Fibroblast of pulmonary artery (primary cell): ENCODE data around the gene YOD1.
"Not testable (repeated sequence)": the region's sequence is repeated elsewhere in the genome, so short reads cannot be mapped to it uniquely, and the experiment has no call there.

Experiments used
- DNase-seq: peaks from one replicate; pipeline ENCODE4 v3.0.0-alpha.2; 2010; ENCODE audit warnings: low read depth
- H3K4me3 ChIP-seq: replicated peaks from 2 replicates; pipeline ENCODE4 v1.5.1; 2011; ENCODE audit warnings: low read depth, mild to moderate bottlenecking, control low read depth, low read length, moderate library complexity
- CTCF ChIP-seq: IDR thresholded peaks from 2 replicates; pipeline ENCODE4 v1.5.1; 2011; ENCODE audit warnings: mild to moderate bottlenecking, control low read depth, low read length, inconsistent platforms; ENCODE audit errors: missing control alignments

Gene YOD1

GRCh38 chr1:207049514-207049913 is 1.5 kb downstream of the YOD1 start:
- no peak for DNase-seq
- TF ChIP-seq CTCF = no peak
- peak overlapping the region; percentile 100 for H3K4me3 ChIP-seq

- H3K4me3 ChIP-seq = no peak overlapping the region
- no peak for TF ChIP-seq CTCF
- no peak for DNase-seq
Observed at GRCh38 chr1:207049054-207049453, 2.0 kb downstream of the YOD1 start.

- H3K4me3 ChIP-seq = no peak overlapping the region
- DNase-seq = no peak
- TF ChIP-seq CTCF = no peak
Observed at GRCh38 chr1:207048041-207048440, 3.0 kb downstream of the YOD1 start.

- TF ChIP-seq CTCF = no peak
- no peak for DNase-seq
- H3K4me3 ChIP-seq = no peak overlapping the region
Observed at GRCh38 chr1:207047505-207047904, 3.5 kb downstream of the YOD1 start.

- no peak overlapping the region for H3K4me3 ChIP-seq
- DNase-seq = no peak
- no peak for TF ChIP-seq CTCF
Observed at GRCh38 chr1:207045453-207045852, 5.6 kb downstream of the YOD1 start.

GRCh38 chr1:207041397-207041796 is 9.6 kb downstream of the YOD1 start:
- DNase-seq = not testable (repeated sequence)

GRCh38 chr1:207040181-207040533 is 10.9 kb downstream of the YOD1 start:
- no peak for TF ChIP-seq CTCF
- no peak overlapping the region for H3K4me3 ChIP-seq
- no peak for DNase-seq

More at GRCh38 chr1:207041397-207041796, 9.6 kb downstream of the YOD1 start:
- H3K4me3 ChIP-seq = not testable (repeated sequence)
